A673 (cell line): ENCODE measurements around the gene SORL1. TPM values are rescaled to one million over a fixed set of nuclear protein-coding genes. Genes with fewer than 3 reads are reported as not detected.

Experiments
- BruUV-seq: library from RNA; stranded (reverse); fragments of 400-500 nt; replicated peaks from 2 replicates; lab custom pipeline; 2021; lab: Mats Ljungman, UMichigan
- CTCF ChIA-PET: fragments of 300-600 bp; sonication (Branson Sonifier 250); formaldehyde crosslinking; loops from one replicate; lab custom pipeline; 2022; ENCODE audit warnings: antibody characterized with exemption; lab: Charles Lee
- POLR2A ChIA-PET: fragments of 300-600 bp; sonication (Branson Sonifier 250); formaldehyde crosslinking; loops from one replicate; lab custom pipeline; 2022; ENCODE audit warnings: antibody characterized with exemption; ENCODE audit not compliant: low non-redundant PET; lab: Charles Lee
- DNase-seq: peaks from one replicate; pipeline ENCODE4 v3.0.0-alpha.2; 2015; ENCODE audit warnings: low spot score
- H3K27ac ChIP-seq: fragments of 200-600 bp; sonication (generic); 2 replicates; pipeline ENCODE4 v1.5.1; 2016; ENCODE audit warnings: mixed run types, low read depth, mild to moderate bottlenecking, mixed read lengths, antibody characterized with exemption, low read length; ENCODE audit not compliant: poor library complexity, severe bottlenecking
- H3K27me3 ChIP-seq: fragments of 200-600 bp; sonication (generic); replicated peaks from 2 replicates; pipeline ENCODE4 v1.6.1; 2017; ENCODE audit warnings: mixed run types, low read depth, mild to moderate bottlenecking, mixed read lengths, antibody characterized with exemption, low read length; ENCODE audit not compliant: insufficient read depth, poor library complexity
- H3K36me3 ChIP-seq: fragments of 200-600 bp; sonication (generic); 2 replicates; pipeline ENCODE4 v1.6.1; 2016; ENCODE audit warnings: mixed run types, mild to moderate bottlenecking, mixed read lengths, antibody characterized with exemption, low read length; ENCODE audit not compliant: insufficient read depth, poor library complexity, severe bottlenecking
- H3K4me1 ChIP-seq: fragments of 200-600 bp; sonication (generic); 2 replicates; pipeline ENCODE4 v1.6.1; 2017; ENCODE audit warnings: mixed run types, mild to moderate bottlenecking, mixed read lengths, antibody characterized with exemption, low read length; ENCODE audit not compliant: insufficient read depth, poor library complexity, severe bottlenecking
- H3K4me3 ChIP-seq: fragments of 200-600 bp; sonication (generic); 2 replicates; pipeline ENCODE4 v1.5.1; 2016; ENCODE audit warnings: low read depth, mixed run types, mild to moderate bottlenecking, mixed read lengths, low read length; ENCODE audit not compliant: poor library complexity, severe bottlenecking
- H3K9me3 ChIP-seq: fragments of 200-600 bp; sonication (generic); 2 replicates; pipeline ENCODE4 v1.6.1; 2016; ENCODE audit warnings: mixed run types, low read depth, mild to moderate bottlenecking, mixed read lengths, antibody characterized with exemption, low read length; ENCODE audit not compliant: poor library complexity, severe bottlenecking
- EZH2 ChIP-seq: fragments of 200-600 bp; sonication (generic); IDR thresholded peaks from 2 replicates; pipeline ENCODE4 v1.6.1; 2017; ENCODE audit warnings: borderline replicate concordance, low read depth, mild to moderate bottlenecking, mixed read lengths, antibody characterized with exemption, low read length; ENCODE audit not compliant: poor library complexity, severe bottlenecking
- intact Hi-C: fragments of 100-400 bp; cut with micrococcal nuclease; formaldehyde crosslinking; loops from one replicate; pipeline ENCODE4 v1.10.0; 2022; ENCODE audit not compliant: unreplicated experiment
- total RNA-seq: library from RNA; stranded (reverse); gene quantifications from 2 replicates; pipeline ENCODE4 v1.2.3, GENCODE V29; 2021
- TF ChIP-seq, protein P1 (sequence below): fragments of 300-800, 200-600 bp; sonication (generic); conservative IDR thresholded peaks from 2 replicates; pipeline ENCODE4 v1.5.1; 2017; ENCODE audit warnings: low read depth, mild to moderate bottlenecking, antibody characterized with exemption, low read length, moderate library complexity, mixed read lengths

The SORL1 gene
- total RNA-seq, 1 experiment from 2014 or later: 0.95 TPM

DNA sequence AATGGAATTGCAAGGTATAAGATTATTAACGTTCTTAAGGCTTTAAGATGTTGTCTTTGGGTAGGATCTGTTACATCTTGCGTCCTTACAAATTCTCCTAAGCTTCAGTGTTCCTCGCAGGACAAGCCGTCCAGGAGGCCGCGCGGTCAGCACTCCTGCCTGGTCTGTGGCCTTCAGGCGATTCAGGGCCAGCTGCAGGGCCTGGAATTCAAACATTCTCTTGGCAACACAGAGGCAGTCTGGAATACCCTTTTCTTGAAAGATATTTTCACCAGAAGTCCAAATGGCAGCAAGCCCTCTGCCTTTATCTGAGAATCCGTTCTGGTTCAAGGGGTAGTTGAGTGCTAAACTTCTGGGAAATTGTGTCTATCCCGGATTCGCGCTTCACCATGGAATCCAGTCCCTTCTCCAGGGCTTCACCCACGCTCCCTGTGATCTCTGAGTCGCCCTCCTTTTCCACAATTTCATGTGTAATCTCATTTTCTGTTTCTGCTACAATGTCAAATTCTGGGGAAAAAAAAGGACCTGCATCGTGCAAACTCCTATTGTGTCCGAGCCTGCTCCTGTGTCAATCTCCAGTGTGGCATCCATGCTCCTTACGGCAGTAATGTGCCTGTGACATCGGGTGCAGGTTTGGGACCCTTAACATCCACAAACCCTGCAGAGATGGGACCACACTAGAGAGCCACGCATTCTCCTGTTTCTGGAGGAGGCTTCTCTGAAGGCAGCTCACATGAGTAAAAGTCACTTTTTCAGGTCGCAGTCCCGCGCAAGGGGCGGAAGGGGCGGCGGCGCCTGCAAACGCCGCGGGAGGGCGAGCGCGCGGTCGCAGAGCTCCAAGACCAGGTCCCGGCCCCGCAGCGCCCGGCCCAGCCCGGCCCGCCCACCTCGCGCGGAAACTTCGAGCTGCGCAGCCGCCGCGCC lies 25.4 kb upstream of the SORL1 start:
- intact Hi-C loops: no loop called here
- ChIA-PET CTCF (no interaction called here), POLR2A (interaction anchor here (0.6 kb wide), 2 partner anchors 10 to 155 kb away, joined by 4 to 9 read pairs; no protein-coding TSS in a partner anchor)
- H3K27me3 ChIP-seq: peaks cover 37% of the 10 kb centered on the region
- no peaks in the 10 kb centered on the region for H3K4me1 ChIP-seq
- no peaks in the 10 kb centered on the region for H3K9me3 ChIP-seq
- BruUV-seq: no TSS peak
- TF ChIP-seq, protein P1, sequence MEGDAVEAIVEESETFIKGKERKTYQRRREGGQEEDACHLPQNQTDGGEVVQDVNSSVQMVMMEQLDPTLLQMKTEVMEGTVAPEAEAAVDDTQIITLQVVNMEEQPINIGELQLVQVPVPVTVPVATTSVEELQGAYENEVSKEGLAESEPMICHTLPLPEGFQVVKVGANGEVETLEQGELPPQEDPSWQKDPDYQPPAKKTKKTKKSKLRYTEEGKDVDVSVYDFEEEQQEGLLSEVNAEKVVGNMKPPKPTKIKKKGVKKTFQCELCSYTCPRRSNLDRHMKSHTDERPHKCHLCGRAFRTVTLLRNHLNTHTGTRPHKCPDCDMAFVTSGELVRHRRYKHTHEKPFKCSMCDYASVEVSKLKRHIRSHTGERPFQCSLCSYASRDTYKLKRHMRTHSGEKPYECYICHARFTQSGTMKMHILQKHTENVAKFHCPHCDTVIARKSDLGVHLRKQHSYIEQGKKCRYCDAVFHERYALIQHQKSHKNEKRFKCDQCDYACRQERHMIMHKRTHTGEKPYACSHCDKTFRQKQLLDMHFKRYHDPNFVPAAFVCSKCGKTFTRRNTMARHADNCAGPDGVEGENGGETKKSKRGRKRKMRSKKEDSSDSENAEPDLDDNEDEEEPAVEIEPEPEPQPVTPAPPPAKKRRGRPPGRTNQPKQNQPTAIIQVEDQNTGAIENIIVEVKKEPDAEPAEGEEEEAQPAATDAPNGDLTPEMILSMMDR: no peak
- peak; percentile 44 for TF ChIP-seq EZH2
- H3K4me3 ChIP-seq: no peak overlapping the region
- no peak overlapping the region for H3K27ac ChIP-seq
- no peaks in the 10 kb centered on the region for H3K36me3 ChIP-seq
- DNase-seq: no peak

DNA sequence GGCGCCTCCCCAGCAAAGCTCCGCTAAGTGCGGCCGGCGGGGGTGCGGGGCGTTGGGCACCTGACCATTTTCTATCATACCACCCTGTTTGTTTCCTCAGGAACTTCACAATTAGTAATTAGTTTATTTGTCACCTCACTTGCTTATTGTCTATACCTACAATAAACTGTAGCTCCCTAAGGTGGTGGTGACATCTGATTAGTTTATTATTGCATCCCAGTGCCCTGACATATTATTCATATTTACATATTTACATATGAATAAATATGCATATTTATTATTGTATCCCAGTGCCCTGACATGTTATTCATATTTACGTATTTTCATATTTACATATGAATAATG lies 24.7 kb upstream of the SORL1 start:
- Histone ChIP-seq H3K4me1 (no peaks in the 10 kb centered on the region), H3K27ac (no peak overlapping the region), H3K27me3 (peaks cover 37% of the 10 kb centered on the region), H3K9me3 (no peaks in the 10 kb centered on the region), H3K36me3 (no peaks in the 10 kb centered on the region), H3K4me3 (no peak overlapping the region)
- BruUV-seq: no TSS peak
- POLR2A ChIA-PET: interaction anchor here (0.6 kb wide), 1 partner anchor 154 kb away, joined by 4 read pairs; no protein-coding TSS in a partner anchor
- intact Hi-C loops: no loop called here
- TF ChIP-seq, protein P1: no peak
- TF ChIP-seq EZH2: no peak
- DNase-seq: no peak
- CTCF ChIA-PET: no interaction called here

DNA sequence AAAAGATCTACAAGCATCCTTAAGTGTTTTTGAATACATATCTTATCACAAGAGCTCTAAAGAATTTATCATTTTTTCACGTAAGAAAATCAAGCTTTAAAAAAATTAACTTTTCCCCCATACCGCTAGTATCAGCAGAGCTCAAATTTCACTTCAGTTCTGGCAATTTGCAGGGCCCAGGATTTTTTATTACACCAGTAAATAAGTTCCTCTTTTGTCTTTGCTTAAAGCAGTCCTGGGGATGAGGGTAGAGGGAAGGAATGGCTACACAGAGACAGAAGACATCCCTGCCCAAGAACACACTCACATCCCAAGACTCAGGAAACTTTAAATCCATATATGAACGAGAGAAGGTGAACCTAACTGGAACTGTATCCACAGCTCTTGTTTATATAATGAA lies 22.6 kb upstream of the SORL1 start:
- no peak overlapping the region for H3K27ac ChIP-seq
- H3K27me3 ChIP-seq: peaks cover 37% of the 10 kb centered on the region
- BruUV-seq: no TSS peak
- no peak for DNase-seq
- POLR2A ChIA-PET: interaction anchor here (0.5 to 0.7 kb wide), 2 partner anchors 137 to 367 kb away, joined by 3 to 4 read pairs; partner anchors contain the start of gene SC5D
- intact Hi-C loops: no loop called here
- no peak overlapping the region for H3K4me3 ChIP-seq
- no peaks in the 10 kb centered on the region for H3K36me3 ChIP-seq
- H3K9me3 ChIP-seq: no peaks in the 10 kb centered on the region
- no peak for TF ChIP-seq EZH2
- TF ChIP-seq, protein P1: no peak
- CTCF ChIA-PET: no interaction called here
- no peaks in the 10 kb centered on the region for H3K4me1 ChIP-seq
